Tibial nerve (tissue), 4 donors: ENCODE measurements around the gene CCDC91. TPM values are rescaled to one million over a fixed set of nuclear protein-coding genes. Genes with fewer than 3 reads are reported as not detected.

Source experiments
- DNase-seq, 2 donors: peaks; one replicate each; pipeline ENCODE4 v3.0.0-alpha.2; 2019; ENCODE audit warnings: low spot score in 2 of 2
- H3K27ac ChIP-seq, 4 donors: fragments of 200-600 bp; sonication (generic) in 3 of 4; one replicate each; pipeline ENCODE4 v1.5.1; 2017 to 2019; ENCODE audit warnings: mild to moderate bottlenecking in 1 of 4
- H3K27me3 ChIP-seq, 2 donors: fragments of 200-600 bp; sonication (generic) in 1 of 2; one replicate each; pipeline versions ENCODE4 v1.5.1 to v1.6.0; 2017 to 2019
- H3K36me3 ChIP-seq, 3 donors: fragments of 200-600 bp; sonication (generic); one replicate each; pipeline ENCODE4 v1.5.1; 2018 to 2019
- H3K4me1 ChIP-seq, 4 donors: fragments of 200-600 bp; sonication (generic) in 3 of 4; one replicate each; pipeline ENCODE4 v1.5.1; 2017 to 2019
- H3K4me3 ChIP-seq, 4 donors: fragments of 200-600 bp; sonication (generic) in 3 of 4; one replicate each; pipeline ENCODE4 v1.5.1; 2017 to 2019; ENCODE audit warnings: mild to moderate bottlenecking in 1 of 4, moderate library complexity in 1 of 4
- H3K9me3 ChIP-seq, 4 donors: fragments of 200-600 bp; sonication (generic) in 3 of 4; one replicate each; pipeline ENCODE4 v1.5.1; 2017 to 2019
- CTCF ChIP-seq, 5 experiments: fragments of 200-600 bp in 3 of 5; fragments of 450-650 bp in 2 of 5; sonication (generic) in 3 of 5; IDR thresholded peaks; one replicate each; pipeline ENCODE4 v1.5.1; 2016 to 2019; ENCODE audit warnings: antibody characterized with exemption in 5 of 5, mild to moderate bottlenecking in 3 of 5, moderate library complexity in 2 of 5
- EP300 ChIP-seq, 2 donors: sonication (generic); formaldehyde crosslinking; IDR thresholded peaks; one replicate each; pipeline ENCODE4 v1.6.1; 2017; ENCODE audit warnings: antibody characterized with exemption in 2 of 2, mild to moderate bottlenecking in 1 of 2
- POLR2A ChIP-seq, 2 donors: fragments of 450-650 bp; IDR thresholded peaks; one replicate each; pipeline ENCODE4 v1.6.1; 2017; ENCODE audit warnings: antibody characterized with exemption in 2 of 2, mild to moderate bottlenecking in 2 of 2, moderate library complexity in 2 of 2
- WGBS, 2 donors: methylation state at CpG; one replicate each; pipeline ENCODE4 v1.1.5; 2018; 5-methylcytosine and 5-hydroxymethylcytosine counted together
- total RNA-seq, 4 donors: library from RNA; depleted of rRNA; stranded (reverse); fragments of >200 nt; gene quantifications; one replicate each; pipeline ENCODE4 v1.1.0, GENCODE V29; 2016

CCDC91 gene
- total RNA-seq, 4 donors from 2014 or later: 39.0 to 76.5 (median 44.0) TPM

- WGBS, 2 donors: 54 to 56% methylated on average over 1 of the region's 1 CpG
- H3K9me3 ChIP-seq: no peaks in the 10 kb centered on the region
- TF ChIP-seq POLR2A (IDR thresholded peaks at IDR 0.05): no peak
- no peak for TF ChIP-seq EP300 (IDR thresholded peaks at IDR 0.05)
- TF ChIP-seq CTCF (IDR thresholded peaks at IDR 0.05): no peak
- no peak for DNase-seq
- H3K36me3 ChIP-seq: no peaks in the 10 kb centered on the region
- H3K27me3 ChIP-seq: no peaks in the 10 kb centered on the region
- H3K4me1 ChIP-seq: no peaks in the 10 kb centered on the region
- H3K27ac ChIP-seq: no peak overlapping the region
- H3K4me3 ChIP-seq: no peak overlapping the region
These were observed 33.9 kb upstream of the CCDC91 start for GRCh38 chr12:28156362-28156761.

- Histone ChIP-seq H3K4me3 (no peak overlapping the region), H3K27ac (no peak overlapping the region), H3K9me3 (no peaks in the 10 kb centered on the region), H3K4me1 (no peaks in the 10 kb centered on the region), H3K27me3 (no peaks in the 10 kb centered on the region), H3K36me3 (no peaks in the 10 kb centered on the region)
- no peak for DNase-seq
- TF ChIP-seq POLR2A (IDR thresholded peaks at IDR 0.05): no peak
- TF ChIP-seq CTCF (IDR thresholded peaks at IDR 0.05): no peak
- no peak for TF ChIP-seq EP300 (IDR thresholded peaks at IDR 0.05)
- 70 to 72% methylated on average over 7 of the region's 7 CpGs for WGBS, 2 donors
These were observed 33.5 kb upstream of the CCDC91 start for GRCh38 chr12:28156804-28157203.

GRCh38 chr12:28158353-28158752, 31.9 kb upstream of the CCDC91 start:
- TF ChIP-seq POLR2A (IDR thresholded peaks at IDR 0.05) (no peak), EP300 (IDR thresholded peaks at IDR 0.05) (no peak), CTCF (IDR thresholded peaks at IDR 0.05) (no peak)
- Histone ChIP-seq H3K36me3 (no peaks in the 10 kb centered on the region), H3K4me3 (no peak overlapping the region), H3K27me3 (no peaks in the 10 kb centered on the region), H3K27ac (no peak overlapping the region), H3K4me1 (no peaks in the 10 kb centered on the region), H3K9me3 (no peaks in the 10 kb centered on the region)
- WGBS, 2 donors: 88 to 90% methylated on average over 5 of the region's 5 CpGs
- DNase-seq: no peak

GRCh38 chr12:28159688-28160087, 30.6 kb upstream of the CCDC91 start:
- DNase-seq: no peak
- TF ChIP-seq POLR2A (IDR thresholded peaks at IDR 0.05) (no peak), EP300 (IDR thresholded peaks at IDR 0.05) (no peak), CTCF (IDR thresholded peaks at IDR 0.05) (no peak)
- H3K36me3 ChIP-seq: no peaks in the 10 kb centered on the region
- no peak overlapping the region for H3K27ac ChIP-seq
- 52 to 60% methylated on average over 1 of the region's 1 CpG for WGBS, 2 donors
- H3K4me3 ChIP-seq: no peak overlapping the region
- no peaks in the 10 kb centered on the region for H3K9me3 ChIP-seq
- H3K27me3 ChIP-seq: no peaks in the 10 kb centered on the region
- no peaks in the 10 kb centered on the region for H3K4me1 ChIP-seq

- TF ChIP-seq EP300 (IDR thresholded peaks at IDR 0.05) (no peak), CTCF (IDR thresholded peaks at IDR 0.05) (no peak), POLR2A (IDR thresholded peaks at IDR 0.05) (no peak)
- Histone ChIP-seq H3K4me3 (no peak overlapping the region), H3K27me3 (no peaks in the 10 kb centered on the region), H3K4me1 (no peaks in the 10 kb centered on the region), H3K27ac (no peak overlapping the region), H3K9me3 (no peaks in the 10 kb centered on the region), H3K36me3 (no peaks in the 10 kb centered on the region)
- 76 to 79% methylated on average over 5 of the region's 5 CpGs for WGBS, 2 donors
- DNase-seq: no peak
These were observed 28.6 kb upstream of the CCDC91 start for GRCh38 chr12:28161697-28162096.
